GM18511 (cell line): ENCODE data around the gene ZNF750.

Experiments
- ATAC-seq: cut with Tn5 transposase; IDR thresholded peaks from one replicate; pipeline ENCODE4 v1.9.1; 2021; ENCODE audit warnings: mild to moderate bottlenecking, moderate library complexity; ENCODE audit not compliant: unreplicated experiment

Gene ZNF750

DNA sequence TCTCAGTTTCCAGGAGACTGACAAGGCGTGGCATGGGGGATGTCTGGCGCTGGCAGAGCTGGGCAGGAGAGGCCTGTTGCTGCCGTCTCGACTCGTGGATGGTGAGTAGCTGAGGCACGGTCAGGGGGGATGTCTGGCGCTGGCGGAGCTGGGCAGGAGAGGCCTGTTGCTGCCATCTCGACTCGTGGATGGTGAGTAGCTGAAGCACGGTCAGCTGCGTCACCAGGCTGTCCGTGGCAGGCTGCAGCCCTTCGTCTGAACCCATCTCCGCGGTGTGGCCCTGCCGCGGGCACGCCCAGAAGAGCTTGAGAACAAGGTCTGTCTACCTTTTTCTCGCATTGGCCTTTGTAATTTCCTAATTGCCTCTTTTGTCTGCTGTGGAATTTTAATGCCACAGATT is 25.0 kb downstream of the ZNF750 start:
- no peak for ATAC-seq

DNA sequence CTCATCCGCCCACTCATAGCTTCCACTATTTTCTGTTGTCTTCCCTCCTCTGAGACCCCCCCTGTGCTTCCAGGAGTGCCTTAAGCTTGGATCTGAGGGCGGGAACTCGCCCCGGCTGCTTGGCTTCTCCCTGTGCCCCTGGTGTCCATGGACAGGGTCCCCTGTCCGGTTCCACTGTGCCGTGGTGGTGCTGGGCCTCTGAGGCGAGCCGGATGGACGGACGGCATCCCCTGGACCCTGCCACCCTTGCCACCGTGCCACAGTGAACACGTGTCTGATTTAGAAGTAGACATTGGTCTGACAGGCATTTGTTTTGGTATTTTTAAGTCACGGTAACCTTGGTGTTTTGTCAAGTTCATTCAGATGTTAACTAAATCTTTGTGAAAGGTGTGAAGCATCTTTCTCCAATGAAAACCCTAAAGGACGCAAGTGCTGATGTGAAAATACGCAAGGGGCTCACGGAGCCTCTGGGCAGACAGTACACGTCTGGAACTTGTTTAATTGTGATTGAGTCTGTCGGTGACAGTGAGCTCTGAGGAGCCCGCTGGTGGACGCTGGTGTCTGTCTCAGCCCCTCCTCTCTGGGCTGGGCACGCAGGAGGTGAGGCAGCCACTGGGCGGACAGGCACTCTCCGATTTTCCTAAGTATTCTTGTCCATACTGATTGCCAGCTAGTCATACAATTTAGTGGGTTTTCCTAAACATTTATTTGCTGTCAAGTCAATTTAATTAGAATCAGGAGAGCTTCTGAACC is 26.3 kb downstream of the ZNF750 start:
- ATAC-seq = no peak

DNA sequence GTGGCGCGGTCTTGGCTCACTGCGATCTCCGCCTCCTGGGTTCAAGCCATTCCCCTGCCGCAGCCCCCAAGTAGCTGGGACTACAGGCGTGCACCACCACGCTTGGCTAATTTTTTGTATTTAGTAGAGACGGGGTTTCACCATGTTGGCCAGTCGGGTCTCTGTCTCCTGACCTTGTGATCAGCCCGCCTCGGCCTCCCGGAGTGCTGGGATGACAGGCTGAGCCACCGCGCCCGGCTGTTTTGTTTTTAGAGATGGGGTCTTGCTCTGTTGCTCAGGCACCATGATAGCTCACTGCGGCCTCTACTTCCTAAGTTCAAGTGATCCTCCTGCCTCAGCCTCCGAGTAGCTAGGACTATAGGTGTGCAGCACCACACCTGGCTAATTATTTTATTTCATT is 27.2 kb downstream of the ZNF750 start:
- ATAC-seq = no peak

DNA sequence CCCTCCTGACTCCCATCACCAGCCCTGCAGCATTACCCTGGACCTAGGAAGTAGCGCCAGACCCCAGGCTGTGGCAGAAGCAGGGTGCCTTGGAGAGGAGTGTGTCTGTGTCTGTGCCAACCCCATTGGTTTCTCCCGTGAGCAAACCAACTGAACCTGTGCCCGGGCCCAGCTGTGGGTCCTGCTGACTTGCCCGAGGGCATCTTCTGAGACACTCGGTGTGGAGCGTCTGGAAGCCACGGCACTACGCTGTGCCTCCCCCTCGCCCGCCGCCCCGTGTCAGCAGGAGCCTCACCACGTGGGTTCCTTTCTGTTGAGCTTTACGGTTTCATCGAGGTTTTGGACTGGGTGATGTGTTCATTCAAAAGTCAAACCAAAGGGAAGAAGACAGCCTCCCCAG is 27.8 kb downstream of the ZNF750 start:
- ATAC-seq = no peak

DNA sequence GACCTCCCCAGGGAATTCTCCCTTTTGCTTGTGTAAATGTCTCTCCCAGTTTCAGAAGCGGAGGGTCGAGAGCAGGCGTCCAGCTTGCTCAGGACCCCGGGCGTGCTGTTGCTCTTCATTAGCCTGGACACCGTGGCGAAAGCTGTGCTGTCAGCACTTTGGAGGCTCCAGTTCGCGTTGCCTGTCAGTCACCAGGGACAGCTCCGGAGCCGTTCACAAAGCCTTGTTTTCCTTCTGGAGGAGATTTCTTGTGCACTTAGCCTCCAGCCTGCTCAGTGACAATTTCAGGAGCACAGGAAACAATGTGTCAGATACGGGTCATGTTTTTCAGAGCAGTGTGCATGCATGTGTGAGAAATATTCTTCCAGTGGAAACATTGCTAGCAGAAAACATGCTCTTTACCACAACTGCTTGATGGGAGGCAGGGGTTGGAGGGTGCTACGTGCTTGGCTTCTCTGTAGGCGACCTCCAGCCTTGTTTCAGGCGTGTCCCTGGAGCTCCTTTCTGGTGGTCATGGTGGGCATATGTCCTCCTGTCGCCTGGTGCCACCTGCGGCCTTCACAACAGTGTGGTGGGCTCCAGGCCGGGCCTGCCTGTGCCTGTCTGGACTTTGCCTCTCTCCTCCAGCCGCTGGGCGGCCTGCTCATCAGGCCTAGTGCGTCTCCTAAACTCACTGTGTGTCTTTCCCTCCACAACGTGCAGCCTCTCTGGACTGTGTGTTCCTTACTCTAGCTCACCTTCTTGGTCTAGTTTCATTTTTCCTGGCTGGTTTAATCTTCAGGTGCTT is 29.0 kb downstream of the ZNF750 start:
- no peak for ATAC-seq

DNA sequence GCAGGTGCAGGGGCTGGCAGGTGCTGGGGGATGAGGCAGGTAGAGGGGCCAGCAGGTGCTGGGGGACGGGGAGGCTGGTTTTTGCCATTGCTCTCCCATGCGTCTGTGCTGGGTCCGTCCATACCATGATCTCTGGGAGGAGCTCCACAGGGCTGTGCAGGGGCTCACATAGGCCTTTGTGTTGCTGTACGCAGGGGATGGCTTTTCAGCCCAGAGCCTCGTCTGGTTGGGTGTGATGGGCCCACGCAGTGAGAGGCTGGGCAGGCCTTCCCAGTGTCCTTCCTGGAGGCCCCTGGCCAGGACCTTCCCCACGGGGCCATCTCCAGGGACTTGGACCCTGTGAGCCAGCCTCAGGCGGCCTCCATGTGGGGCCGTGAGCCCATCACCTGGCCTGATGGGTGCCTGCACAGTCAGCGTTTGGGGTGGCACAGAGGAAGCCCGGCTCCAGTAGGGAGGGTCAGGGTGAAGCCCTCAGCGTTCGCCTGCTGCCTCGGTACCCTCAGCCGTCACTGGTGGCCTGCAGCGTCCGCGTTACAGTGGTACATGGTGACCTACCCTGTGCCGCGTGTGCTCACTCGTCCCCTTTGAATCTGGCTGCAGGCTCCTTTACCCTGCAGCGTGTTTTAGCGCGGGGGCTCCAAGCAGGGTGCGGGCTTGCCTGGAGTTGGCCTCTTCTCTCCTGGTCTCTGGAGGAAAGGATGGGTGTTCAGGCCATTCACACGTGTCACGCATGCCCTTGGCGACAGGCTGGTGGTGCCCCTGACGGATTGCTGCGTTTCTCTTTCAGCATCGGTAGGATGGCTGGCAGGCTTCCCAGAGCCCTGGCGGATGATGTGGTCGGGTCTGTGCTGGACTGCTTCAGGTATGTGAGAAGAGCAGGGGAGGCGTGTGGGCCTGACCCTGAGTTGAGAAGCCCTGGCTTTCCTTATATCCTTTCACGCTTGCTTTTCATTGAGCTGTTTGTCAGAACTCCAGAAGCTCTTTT is 30.6 kb downstream of the ZNF750 start:
- no peak for ATAC-seq

DNA sequence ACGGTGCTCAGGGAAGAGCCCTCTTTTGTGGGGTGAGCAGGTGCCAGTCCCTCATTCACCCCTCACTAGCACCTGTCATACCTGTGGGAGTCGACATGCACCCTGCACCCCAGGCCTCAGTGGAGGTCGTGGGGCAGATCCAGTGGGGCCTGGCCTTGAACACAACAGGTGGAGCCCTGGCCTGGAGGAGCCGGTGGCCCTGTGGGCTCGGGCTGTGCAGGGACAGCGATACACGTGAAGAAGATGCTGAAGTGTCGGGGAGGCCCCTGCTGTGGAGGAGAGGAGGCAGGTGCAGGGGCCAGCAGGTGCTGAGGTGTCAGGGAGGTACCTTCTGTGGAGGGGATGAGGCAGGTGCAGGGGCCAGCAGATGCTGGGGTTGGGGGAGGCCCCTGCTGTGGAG is 31.8 kb downstream of the ZNF750 start:
- ATAC-seq = no peak

DNA sequence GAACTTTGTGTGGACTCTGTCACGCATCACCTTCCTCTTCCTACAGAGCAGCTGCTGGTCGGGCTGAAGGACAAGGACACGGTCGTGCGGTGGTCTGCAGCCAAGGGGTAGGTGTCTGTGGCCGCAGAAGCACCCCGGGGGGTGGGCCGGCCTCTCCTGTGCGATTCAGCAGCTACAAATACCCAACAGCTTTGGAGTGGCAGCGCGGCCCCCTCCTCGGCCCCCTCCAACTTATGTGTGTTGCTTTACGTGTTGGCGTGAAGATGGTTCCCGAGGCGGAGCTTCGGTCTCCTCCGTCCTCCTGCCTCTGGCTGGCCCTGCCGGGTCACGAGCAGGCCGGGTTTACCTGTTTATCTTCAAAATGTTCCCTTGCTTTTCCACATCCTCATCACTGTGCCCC is 32.3 kb downstream of the ZNF750 start:
- ATAC-seq = no peak

DNA sequence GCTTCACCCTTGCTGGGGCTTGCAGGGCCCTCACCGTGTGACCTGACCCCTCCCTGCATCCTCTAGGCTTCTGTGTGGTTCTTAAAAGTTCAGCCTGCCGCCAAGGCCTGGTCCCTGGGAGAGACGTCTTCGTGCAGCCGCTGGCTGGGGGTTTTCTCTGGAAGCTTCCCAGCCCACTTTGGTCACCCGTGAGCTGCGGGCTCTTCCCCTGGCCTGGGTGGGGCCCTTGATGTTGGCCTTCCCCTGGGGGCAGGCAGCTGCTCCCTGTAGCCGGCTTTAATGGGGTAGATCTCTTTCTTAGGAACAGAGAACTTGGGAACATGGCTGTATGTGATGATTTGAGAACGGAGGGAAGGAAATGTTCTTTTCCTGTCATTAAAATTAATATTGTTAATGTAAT is 32.7 kb downstream of the ZNF750 start:
- no peak for ATAC-seq

DNA sequence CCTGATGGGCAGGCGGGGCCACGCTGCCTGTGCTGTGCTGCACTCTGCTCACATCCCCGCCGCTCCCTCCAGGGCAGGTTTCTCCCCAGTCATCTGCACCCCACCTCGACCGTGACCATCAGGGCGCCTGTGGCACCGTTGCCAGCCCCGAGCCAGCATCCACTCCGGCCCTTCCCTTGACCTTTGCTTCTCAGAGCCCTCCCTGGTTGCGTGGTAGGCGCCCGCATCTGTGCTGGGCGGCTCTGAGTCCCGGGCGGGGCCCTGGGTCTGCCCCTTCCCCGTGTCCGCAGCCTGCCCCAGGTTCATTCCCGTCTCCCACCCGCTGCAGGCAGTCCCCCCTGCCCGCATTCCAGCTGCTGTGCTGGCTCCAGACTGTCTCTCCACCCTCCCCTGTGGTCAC is 33.2 kb downstream of the ZNF750 start:
- no peak for ATAC-seq

DNA sequence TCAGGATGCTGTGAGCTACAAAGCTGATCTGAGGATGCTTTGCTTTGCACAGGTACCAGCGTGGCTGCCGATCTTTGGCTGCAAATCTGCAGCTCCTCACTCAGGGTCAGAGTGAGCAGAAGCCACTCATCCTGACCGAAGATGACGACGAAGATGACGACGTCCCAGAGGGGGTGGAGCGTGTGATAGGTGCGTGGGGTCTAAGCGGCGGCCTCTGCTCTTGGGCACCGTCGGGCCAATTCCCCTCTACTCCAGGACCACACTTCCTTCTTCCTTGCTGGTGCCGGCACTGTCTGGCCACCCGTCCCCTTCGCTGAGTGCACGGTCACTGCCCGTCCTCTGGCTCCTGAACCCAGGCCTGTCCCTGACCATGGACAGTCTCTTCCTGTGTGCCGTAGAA is 34.0 kb downstream of the ZNF750 start:
- ATAC-seq = no peak

DNA sequence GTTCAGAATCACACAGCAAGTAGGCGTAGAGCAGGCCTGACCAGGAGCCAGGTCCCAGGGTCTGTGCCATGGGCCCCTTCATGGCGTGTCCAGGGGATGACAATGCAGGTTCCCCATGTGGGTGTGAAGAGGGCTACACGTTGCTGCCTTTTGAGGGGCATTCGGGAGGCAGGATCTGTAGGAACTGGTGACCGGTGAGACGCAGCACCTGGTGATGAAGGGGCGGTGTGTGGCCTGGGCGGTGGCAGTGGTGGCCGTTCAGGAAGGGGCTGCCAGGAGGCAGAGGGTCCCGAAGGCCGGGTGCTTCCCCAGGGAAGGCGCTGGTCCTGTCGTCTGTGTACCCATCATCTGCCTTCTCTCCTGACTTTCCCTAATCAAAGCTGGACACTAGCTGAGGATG is 34.6 kb downstream of the ZNF750 start:
- ATAC-seq = no peak

DNA sequence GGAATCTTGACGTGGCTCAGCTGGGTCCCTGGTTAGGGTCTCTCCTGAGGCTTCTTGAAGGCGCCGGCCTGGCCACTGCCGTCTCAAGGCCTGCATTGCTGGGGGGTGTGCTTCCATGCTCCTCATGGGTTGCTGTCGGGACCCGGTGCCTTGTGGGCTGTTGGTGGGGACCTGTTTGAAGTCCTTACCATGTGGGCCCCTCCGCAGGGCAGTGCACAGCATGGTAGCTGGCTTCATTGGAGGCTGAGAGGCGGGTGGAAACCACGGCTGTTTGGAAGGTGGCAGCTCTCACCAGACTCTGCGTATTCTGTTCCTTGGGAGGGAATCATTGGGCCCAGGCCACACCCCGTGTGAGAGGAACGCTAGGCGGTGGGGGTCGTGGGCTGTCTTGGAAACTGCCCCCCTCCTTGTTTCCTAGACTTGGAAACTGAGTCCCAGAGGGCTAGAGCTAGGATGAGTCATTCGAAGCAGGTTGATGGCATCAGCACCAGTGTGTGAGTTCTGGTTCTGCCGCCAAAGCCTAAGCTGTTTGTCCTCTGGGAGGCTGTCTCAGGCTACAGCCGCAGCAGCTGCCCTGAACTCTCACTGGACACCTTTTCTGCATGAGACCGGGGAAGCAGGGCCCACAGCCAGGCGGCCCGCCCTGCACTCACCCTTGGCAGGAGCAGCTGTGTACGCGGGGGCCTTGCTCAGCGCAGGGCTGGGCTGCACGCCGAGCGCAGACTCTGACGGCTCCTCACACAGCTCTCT is 35.2 kb downstream of the ZNF750 start:
- no peak for ATAC-seq

DNA sequence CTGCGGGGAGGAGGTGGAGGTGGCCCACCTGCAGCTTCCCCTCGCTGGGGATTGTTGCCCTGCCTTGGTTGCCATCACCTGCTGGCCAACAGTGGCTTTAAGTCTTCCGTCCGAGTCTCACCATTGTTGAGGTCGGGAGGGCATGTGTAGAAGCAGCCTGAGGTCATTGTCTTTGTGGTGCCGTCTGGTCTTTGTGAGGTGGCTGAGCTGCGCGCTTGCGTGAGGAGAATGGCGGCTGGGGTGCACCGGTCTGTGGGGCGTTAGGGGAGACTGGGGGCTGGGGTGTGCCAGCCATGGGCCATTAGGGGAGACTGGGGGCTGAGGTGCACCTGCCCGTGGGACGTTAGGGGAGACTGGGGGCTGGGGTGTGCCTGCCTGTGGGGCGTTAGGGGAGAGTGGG is 36.2 kb downstream of the ZNF750 start:
- no peak for ATAC-seq

DNA sequence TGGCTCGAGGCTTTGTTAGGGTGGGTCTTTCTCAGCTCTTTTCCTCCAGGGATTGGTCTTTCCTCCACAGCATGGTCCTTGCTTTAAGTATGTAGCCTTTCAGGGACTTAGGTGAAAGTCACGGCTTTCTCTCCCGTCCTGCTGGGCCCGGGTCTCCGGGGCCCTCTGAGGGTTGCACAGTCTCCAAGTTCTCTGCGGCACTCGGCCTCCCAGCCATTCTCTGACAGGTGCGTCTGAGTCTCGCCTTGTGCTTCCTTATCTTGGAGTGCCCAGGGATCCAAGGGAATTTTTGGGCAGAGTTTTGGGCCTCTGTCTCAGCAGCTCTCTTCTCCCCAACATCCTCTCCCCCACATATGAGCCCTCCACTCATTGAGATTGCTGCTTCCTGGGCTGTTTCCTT is 36.6 kb downstream of the ZNF750 start:
- ATAC-seq = no peak

DNA sequence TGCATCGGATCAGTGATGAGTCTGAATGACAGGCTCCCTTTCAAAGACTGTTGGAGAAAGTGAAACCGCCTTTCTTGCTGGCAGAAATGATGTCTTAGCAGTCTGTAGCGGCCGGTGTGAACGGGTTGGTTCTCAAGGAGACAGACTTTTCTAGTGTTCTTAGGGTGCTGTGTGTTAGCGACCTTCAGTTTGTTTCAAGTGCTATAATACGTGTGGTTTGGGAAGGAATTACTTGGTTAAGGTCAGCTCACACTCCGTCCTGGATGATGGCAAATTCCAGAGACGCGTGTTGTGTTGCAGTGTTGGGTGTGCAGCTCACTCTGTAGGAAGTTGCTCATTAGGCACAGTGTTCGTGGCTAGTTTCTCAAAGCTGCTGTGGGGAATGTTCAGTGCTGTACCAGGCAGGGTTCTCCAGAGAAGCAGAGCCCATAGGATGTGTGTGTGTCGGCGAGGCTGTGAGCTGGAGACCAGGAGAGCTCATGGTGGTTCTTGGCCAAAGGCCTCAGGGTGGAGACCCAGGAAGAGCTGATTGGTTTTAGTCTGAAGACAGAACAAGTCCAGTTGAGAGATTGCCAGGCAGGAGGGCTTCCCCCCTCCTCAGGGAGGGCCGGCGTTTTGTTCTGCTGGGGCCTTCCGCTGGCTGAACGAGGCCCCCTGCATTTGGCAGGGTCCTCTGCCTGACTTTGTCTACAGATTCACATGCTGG is 37.6 kb downstream of the ZNF750 start:
- ATAC-seq = no peak

DNA sequence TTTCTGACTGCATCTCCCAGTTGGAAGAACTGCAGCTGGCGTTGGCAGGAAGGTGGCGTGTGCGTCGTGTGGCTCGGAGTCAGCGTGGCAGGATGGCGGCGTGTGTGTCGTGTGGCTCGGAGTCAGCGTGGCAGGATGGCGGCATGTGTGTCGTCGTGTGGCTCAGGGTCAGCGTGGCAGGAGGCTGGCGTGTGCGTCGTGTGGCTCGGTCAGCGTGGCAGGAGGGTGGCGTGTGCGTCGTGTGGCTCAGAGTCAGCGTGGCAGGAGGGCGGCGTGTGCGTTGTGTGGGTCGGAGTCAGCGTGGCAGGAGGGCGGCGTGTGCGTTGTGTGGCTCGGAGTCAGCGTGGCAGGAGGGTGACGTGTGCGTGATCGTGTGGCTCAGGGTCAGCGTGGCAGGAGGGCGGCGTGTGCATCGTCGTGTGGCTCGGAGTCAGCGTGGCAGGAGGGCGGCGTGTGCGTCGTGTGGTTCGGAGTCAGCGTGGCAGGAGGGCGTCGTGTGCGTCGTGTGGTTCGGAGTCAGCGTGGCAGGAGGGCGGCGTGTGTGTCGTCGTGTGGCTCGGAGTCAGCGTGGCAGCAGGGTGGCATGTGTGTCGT is 38.3 kb downstream of the ZNF750 start:
- no peak for ATAC-seq

DNA sequence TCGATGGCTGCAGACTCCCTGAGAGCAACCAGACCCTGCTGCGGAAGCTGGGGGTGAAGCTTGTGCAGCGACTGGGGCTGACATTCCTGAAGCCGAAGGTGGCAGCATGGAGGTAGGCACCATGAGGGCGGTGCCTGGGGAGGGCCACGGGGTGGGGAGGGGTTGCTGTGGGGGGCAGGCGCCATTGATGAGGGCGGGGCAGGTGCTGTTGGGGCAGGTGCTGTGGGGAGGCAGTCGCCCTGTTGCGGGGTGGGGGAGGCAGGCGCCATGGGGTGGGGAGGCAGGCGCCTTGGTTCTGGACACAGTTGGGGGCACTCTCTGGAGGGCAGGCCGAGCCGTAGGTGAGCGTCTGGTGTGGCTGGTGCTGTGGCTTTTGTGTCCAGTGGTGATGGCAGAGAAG is 38.9 kb downstream of the ZNF750 start:
- ATAC-seq = no peak

DNA sequence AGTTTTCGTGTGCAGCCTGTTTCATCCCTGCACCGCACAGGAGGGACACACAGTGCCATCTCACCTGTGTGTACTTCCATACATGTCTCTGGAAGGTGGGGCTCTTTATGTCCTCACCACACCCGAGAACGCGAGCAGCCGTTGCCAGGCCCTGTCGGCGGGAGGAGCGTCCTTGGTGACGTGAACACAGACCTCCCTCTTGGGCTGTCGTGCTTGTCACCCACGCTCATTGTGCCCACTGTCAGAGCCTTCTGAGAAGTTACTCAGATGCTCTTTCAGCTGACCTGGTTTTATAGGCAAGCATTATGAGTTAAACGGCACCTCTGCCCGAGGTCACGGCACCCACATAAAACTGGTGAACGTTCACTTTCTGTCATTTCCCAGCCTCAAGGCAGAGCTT is 40.2 kb downstream of the ZNF750 start:
- no peak for ATAC-seq

DNA sequence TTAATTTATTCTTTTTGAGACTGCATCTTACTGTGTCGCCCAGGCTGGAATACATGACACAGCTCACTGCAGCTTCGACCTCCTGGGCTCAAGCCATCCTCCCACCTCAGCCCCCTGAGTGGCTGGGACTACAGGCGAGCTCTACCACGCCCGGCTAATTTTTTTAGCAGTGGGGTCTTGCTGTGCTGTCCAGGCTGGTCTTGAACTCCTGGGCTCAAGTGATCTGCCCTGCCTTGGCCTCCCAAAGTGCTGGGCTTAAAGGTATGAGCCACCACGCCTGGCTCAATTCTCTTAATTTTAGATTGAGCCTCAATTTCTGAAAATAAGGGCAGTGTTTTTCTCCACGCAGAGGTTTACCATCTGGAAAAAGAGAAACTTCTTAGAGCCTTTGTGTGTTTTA is 41.1 kb downstream of the ZNF750 start:
- ATAC-seq = no peak
